ENCODE measurements around the gene CCDC198. TPM values are rescaled to one million over a fixed set of nuclear protein-coding genes. Genes with fewer than 3 reads are reported as not detected.

Gene CCDC198
- polyA plus RNA-seq, 1 donor, result 0.16 TPM

DNA sequence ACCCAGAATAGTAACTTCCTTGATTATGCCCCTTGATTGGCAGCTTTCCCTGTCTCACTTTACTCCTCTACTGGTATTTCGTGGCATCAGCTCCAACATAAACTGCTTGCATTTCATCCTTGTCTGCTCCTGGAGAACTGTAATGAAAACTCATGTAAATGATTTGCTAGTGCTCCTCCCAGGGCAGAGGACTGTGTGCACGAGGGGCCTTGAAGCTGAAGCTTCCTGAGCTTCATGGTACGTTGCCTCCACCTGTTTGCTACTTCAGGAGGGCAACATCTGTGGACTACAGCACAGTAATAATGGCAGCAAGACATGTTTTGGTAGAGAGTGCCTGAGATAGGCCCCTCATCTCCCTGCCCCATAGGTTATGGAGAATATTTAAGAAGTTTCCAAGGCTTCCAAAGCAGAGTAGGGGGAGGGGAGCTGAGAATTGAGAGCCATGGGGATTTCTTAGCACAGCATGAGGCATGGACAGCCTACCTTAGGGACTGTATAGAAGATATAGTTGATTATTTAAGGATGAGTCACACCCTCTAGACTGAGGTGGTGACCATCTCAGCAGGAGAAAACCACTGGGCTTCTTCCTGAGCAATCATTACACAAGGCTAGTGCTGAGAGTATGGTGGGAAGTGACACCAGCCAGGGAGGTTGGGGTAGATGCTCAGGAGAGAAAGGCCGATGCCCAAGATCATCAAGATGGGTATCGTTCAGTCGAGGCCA is 29.5 kb downstream of the CCDC198 start:
- no peak for DNase-seq (ENCODE audit: low read depth)

DNA sequence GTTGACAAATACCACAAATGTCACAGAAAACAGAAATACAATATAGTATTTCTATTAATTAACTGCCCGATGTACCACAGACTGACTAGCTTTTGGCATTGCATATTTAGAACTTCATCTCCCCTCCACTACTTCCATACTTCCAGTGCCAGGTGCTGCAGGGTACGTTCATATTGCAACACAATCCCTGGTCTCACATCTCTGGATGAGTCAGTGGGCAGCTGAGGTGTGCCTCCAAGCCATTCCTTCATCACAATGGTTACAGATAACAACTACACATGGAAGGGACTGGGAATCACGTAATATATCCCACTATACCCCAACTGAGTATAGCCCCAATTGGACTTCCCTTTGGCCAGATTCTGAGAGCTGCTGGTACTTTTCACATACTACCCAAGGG is 31.1 kb downstream of the CCDC198 start:
- no peak for DNase-seq (ENCODE audit: low read depth)

DNA sequence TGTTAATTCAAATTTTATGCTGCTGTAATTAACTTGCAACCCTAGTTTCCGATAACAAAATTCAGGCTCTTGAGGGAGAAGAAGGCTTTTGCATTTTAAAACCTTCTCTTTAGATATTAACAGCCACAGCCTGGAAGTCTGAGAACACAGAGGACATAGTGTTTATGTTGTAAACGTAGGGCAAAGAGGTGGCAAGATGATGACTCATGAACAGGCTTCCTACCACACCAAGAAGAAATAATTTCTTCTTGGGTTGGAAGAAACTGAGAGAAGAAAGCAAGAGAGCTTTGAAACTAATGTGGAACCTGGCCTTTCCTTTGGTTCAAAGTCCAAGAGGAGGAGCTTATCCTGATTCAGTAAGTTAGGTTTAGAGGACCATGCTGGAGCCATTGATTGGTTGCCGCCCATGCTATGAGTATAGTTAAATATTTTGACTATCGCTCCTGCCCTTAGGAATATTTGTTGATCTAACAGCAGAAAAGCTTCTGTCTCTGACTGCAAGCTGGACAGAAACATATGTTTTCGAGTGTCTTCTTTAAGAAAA is 31.8 kb downstream of the CCDC198 start:
- DNase-seq (ENCODE audit: low read depth), result no peak

DNA sequence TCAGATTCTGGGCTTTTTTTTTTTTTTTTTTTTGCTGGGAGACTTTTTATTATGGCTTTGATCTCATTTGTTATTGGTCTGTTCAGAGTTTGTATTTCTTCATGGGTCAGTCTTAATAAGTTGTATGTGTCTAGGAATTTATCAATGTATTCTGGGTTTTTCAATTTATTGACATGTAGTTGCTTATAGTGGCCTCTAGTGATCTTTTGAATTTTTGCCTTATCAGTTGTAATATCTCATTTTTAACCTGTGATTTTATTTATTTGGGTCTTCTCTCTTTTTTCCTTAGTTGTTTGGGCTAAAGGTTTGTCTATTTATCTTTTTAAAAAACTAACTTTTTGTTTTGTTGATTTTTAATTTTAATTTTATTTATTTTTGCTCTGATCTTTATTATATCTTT is 57.7 kb downstream of the CCDC198 start:
- DNase-seq (ENCODE audit: low read depth), result no peak

DNA sequence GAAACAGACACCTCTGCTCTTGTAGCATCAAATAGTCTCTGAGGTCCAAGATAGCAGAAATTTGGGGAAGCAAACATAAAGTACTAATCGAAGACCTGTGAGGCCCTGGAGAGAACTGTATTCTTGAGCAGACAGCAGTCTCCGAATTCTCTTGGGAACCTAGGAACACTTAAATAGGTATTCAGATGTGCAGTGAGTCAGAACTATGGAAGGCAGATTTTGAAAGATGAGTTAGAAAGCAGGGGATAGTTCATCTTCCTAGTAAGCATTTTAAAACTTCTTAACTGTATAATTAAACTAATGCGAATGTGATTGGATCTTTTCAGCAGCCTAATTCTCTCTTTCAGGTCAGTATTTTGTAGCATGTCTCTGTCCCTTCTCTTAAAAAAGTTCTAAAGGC is 72.7 kb downstream of the CCDC198 start:
- DNase-seq (ENCODE audit: low read depth), result no peak

GRCh38 chr14:57420033-57420432 is 73.6 kb downstream of the CCDC198 start:
- DNase-seq (ENCODE audit: low read depth), result no peak

Other genes starting within 250 kb of the CCDC198 start
- 63.8 TPM for gene EXOC5, start 225.0 kb downstream of the CCDC198 start, polyA plus RNA-seq (ENCODE audit: insufficient read length)
- 34.1 TPM for gene AP5M1, start 224.9 kb downstream of the CCDC198 start, polyA plus RNA-seq (ENCODE audit: insufficient read length)
- 24.4 TPM for gene NAA30, start 103.3 kb downstream of the CCDC198 start, polyA plus RNA-seq (ENCODE audit: insufficient read length)